Muscle layer of colon (tissue), 2 donors: Measurements from ENCODE around the gene CELF4.

ENCODE experiments used
- H3K27ac ChIP-seq: one replicate; pipeline ENCODE4 v1.7.0; 2013; ENCODE audit warnings: low read depth, mild to moderate bottlenecking, low read length, moderate library complexity
- H3K27me3 ChIP-seq, 2 donors: one replicate each; pipeline ENCODE4 v1.7.0; 2013; ENCODE audit warnings: low read length in 2 of 2, mild to moderate bottlenecking in 2 of 2; ENCODE audit not compliant: insufficient read depth in 2 of 2, control insufficient read depth in 1 of 2
- H3K36me3 ChIP-seq: one replicate; pipeline ENCODE4 v1.7.0; 2013; ENCODE audit warnings: mild to moderate bottlenecking, low read length; ENCODE audit not compliant: insufficient read depth
- H3K4me1 ChIP-seq: one replicate; pipeline ENCODE4 v1.7.0; 2013; ENCODE audit warnings: mild to moderate bottlenecking, low read length; ENCODE audit not compliant: insufficient read depth
- H3K4me3 ChIP-seq, 2 donors: one replicate each; pipeline ENCODE4 v1.7.0; 2013; ENCODE audit warnings: low read length in 2 of 2, low read depth in 1 of 2, mild to moderate bottlenecking in 1 of 2, moderate library complexity in 1 of 2
- H3K9ac ChIP-seq: one replicate; pipeline ENCODE4 v1.7.0; 2013; ENCODE audit warnings: low read length
- H3K9me3 ChIP-seq: one replicate; pipeline ENCODE4 v1.7.0; 2013; ENCODE audit warnings: mild to moderate bottlenecking, low read length
- donor health status: abdominal sarcoma.
- donor health status: Adenocarcinoma of cecum.

CELF4 gene

GRCh38 chr18:37419315-37419714, 146.3 kb downstream of the CELF4 start:
- no peaks in the 10 kb centered on the region for H3K4me1 ChIP-seq
- no peaks in the 10 kb centered on the region for H3K36me3 ChIP-seq
- H3K27me3 ChIP-seq: no peaks in the 10 kb centered on the region
- no peak overlapping the region for H3K27ac ChIP-seq
- no peak overlapping the region for H3K9ac ChIP-seq
- no peak overlapping the region for H3K4me3 ChIP-seq
- no peaks in the 10 kb centered on the region for H3K9me3 ChIP-seq

GRCh38 chr18:37414816-37415215, 150.8 kb downstream of the CELF4 start:
- Histone ChIP-seq H3K27me3 (no peaks in the 10 kb centered on the region), H3K27ac (no peak overlapping the region), H3K4me1 (no peaks in the 10 kb centered on the region), H3K9ac (no peak overlapping the region), H3K9me3 (no peaks in the 10 kb centered on the region), H3K4me3 (no peak overlapping the region), H3K36me3 (no peaks in the 10 kb centered on the region)

- H3K27me3 ChIP-seq: no peaks in the 10 kb centered on the region
- no peak overlapping the region for H3K27ac ChIP-seq
- H3K9me3 ChIP-seq: no peaks in the 10 kb centered on the region
- no peaks in the 10 kb centered on the region for H3K4me1 ChIP-seq
- no peaks in the 10 kb centered on the region for H3K36me3 ChIP-seq
- no peak overlapping the region for H3K9ac ChIP-seq
- no peak overlapping the region for H3K4me3 ChIP-seq
Measured at GRCh38 chr18:37412829-37413228, 152.8 kb downstream of the CELF4 start.

- no peaks in the 10 kb centered on the region for H3K36me3 ChIP-seq
- no peaks in the 10 kb centered on the region for H3K4me1 ChIP-seq
- H3K27me3 ChIP-seq: no peaks in the 10 kb centered on the region
- no peak overlapping the region for H3K27ac ChIP-seq
- no peaks in the 10 kb centered on the region for H3K9me3 ChIP-seq
- no peak overlapping the region for H3K9ac ChIP-seq
- no peak overlapping the region for H3K4me3 ChIP-seq
Measured at GRCh38 chr18:37412333-37412732, 153.3 kb downstream of the CELF4 start.

GRCh38 chr18:37409878-37410277, 155.7 kb downstream of the CELF4 start:
- Histone ChIP-seq H3K27me3 (no peaks in the 10 kb centered on the region), H3K27ac (no peak overlapping the region), H3K9ac (no peak overlapping the region), H3K9me3 (no peaks in the 10 kb centered on the region), H3K4me1 (no peaks in the 10 kb centered on the region), H3K4me3 (no peak overlapping the region), H3K36me3 (no peaks in the 10 kb centered on the region)

- Histone ChIP-seq H3K36me3 (no peaks in the 10 kb centered on the region), H3K9me3 (no peaks in the 10 kb centered on the region), H3K27me3 (no peaks in the 10 kb centered on the region), H3K27ac (no peak overlapping the region), H3K4me1 (no peaks in the 10 kb centered on the region), H3K9ac (no peak overlapping the region), H3K4me3 (no peak overlapping the region)
Measured at GRCh38 chr18:37408676-37409265, 156.8 kb downstream of the CELF4 start.

- Histone ChIP-seq H3K9me3 (no peaks in the 10 kb centered on the region), H3K36me3 (no peaks in the 10 kb centered on the region), H3K9ac (no peak overlapping the region), H3K4me1 (no peaks in the 10 kb centered on the region), H3K27ac (no peak overlapping the region), H3K4me3 (no peak overlapping the region), H3K27me3 (no peaks in the 10 kb centered on the region)
Measured at GRCh38 chr18:37407571-37407970, 158.0 kb downstream of the CELF4 start.

GRCh38 chr18:37405772-37406171, 159.8 kb downstream of the CELF4 start:
- no peak overlapping the region for H3K27ac ChIP-seq
- no peaks in the 10 kb centered on the region for H3K4me1 ChIP-seq
- H3K27me3 ChIP-seq: no peaks in the 10 kb centered on the region
- H3K4me3 ChIP-seq: no peak overlapping the region
- H3K9me3 ChIP-seq: no peaks in the 10 kb centered on the region
- no peak overlapping the region for H3K9ac ChIP-seq
- no peaks in the 10 kb centered on the region for H3K36me3 ChIP-seq

GRCh38 chr18:37405229-37405628, 160.4 kb downstream of the CELF4 start:
- Histone ChIP-seq H3K27me3 (no peaks in the 10 kb centered on the region), H3K4me3 (no peak overlapping the region), H3K27ac (no peak overlapping the region), H3K4me1 (no peaks in the 10 kb centered on the region), H3K9me3 (no peaks in the 10 kb centered on the region), H3K36me3 (no peaks in the 10 kb centered on the region), H3K9ac (no peak overlapping the region)

- Histone ChIP-seq H3K9ac (no peak overlapping the region), H3K4me3 (no peak overlapping the region), H3K36me3 (no peaks in the 10 kb centered on the region), H3K9me3 (no peaks in the 10 kb centered on the region), H3K27me3 (no peaks in the 10 kb centered on the region), H3K4me1 (no peaks in the 10 kb centered on the region), H3K27ac (no peak overlapping the region)
Measured at GRCh38 chr18:37403788-37404187, 161.8 kb downstream of the CELF4 start.

GRCh38 chr18:37403100-37403781, 162.4 kb downstream of the CELF4 start:
- Histone ChIP-seq H3K9ac (no peak overlapping the region), H3K9me3 (no peaks in the 10 kb centered on the region), H3K27ac (no peak overlapping the region), H3K4me1 (no peaks in the 10 kb centered on the region), H3K4me3 (no peak overlapping the region), H3K36me3 (no peaks in the 10 kb centered on the region), H3K27me3 (no peaks in the 10 kb centered on the region)

- Histone ChIP-seq H3K4me1 (no peaks in the 10 kb centered on the region), H3K9me3 (no peaks in the 10 kb centered on the region), H3K27me3 (no peaks in the 10 kb centered on the region), H3K36me3 (no peaks in the 10 kb centered on the region), H3K27ac (no peak overlapping the region), H3K4me3 (no peak overlapping the region), H3K9ac (no peak overlapping the region)
Measured at GRCh38 chr18:37402735-37403099, 162.9 kb downstream of the CELF4 start.
